Myocyte (in vitro differentiated cells): ENCODE data around the gene OSER1. TPM values are rescaled to one million over a fixed set of nuclear protein-coding genes. Genes with fewer than 3 reads are reported as not detected.

Experiments
- total RNA-seq: library from RNA; depleted of rRNA; stranded (reverse); fragments of >200 nt; gene quantifications from 2 replicates; pipeline ENCODE4 v1.2.3, GENCODE V29; 2014

OSER1 gene
- total RNA-seq, 1 donor from 2014 or later: 37.4 TPM

Other genes with a start within 250 kb of the OSER1 start
- gene JPH2, start 23.6 kb downstream of the OSER1 start, total RNA-seq: 263 and 339 TPM in 2 replicates
- 0.11 TPM in 1 of 2 replicates, not detected in the other for gene GDAP1L1, start 36.5 kb upstream of the OSER1 start, total RNA-seq
- 10.8 and 12.0 TPM in 2 replicates for gene FITM2, start 100.4 kb upstream of the OSER1 start, total RNA-seq
- not detected in 2 replicates for gene R3HDML, start 126.3 kb upstream of the OSER1 start, total RNA-seq
- not detected in 2 replicates for gene HNF4A, start 144.9 kb upstream of the OSER1 start, total RNA-seq